Measurements from ENCODE around the gene ITPR1. TPM values are rescaled to one million over a fixed set of nuclear protein-coding genes. Genes with fewer than 3 reads are reported as not detected.

ITPR1 gene
- polyA plus RNA-seq, 1 of the 3 experiments (the other 2 are of a cell fraction), result 5.9 TPM

- TF ChIP-seq RFX5 (IDR thresholded peaks at IDR 0.05; ENCODE audit: low read length) (no peak), GABPA (IDR thresholded peaks at IDR 0.05; ENCODE audit: low read depth) (no peak), MEF2A (IDR thresholded peaks at IDR 0.05; ENCODE audit: borderline replicate concordance, low read depth) (no peak), ELF1 (IDR thresholded peaks at IDR 0.05) (no peak), EZH2phosphoT487 (IDR thresholded peaks at IDR 0.05; ENCODE audit: borderline replicate concordance, low read depth) (no peak), TEAD4 (IDR thresholded peaks at IDR 0.05; ENCODE audit: borderline replicate concordance, insufficient read depth) (no peak), EP300 (IDR thresholded peaks at IDR 0.05; ENCODE audit: borderline replicate concordance in 1 of 2, low read depth in 1 of 2, low read length in 1 of 2) (no peak), FOSL2 (IDR thresholded peaks at IDR 0.05; ENCODE audit: borderline replicate concordance, low read depth) (no peak), RAD21 (IDR thresholded peaks at IDR 0.05; ENCODE audit: low read length) (no peak), NFIC (IDR thresholded peaks at IDR 0.05; ENCODE audit: borderline replicate concordance) (no peak), YY1 (IDR thresholded peaks at IDR 0.05; ENCODE audit: low read depth) (no peak), RXRA (IDR thresholded peaks at IDR 0.05; ENCODE audit: borderline replicate concordance, low read depth) (no peak), RCOR1 (IDR thresholded peaks at IDR 0.05; ENCODE audit: low read length) (no peak), ZBTB33 (IDR thresholded peaks at IDR 0.05; ENCODE audit: borderline replicate concordance, low read depth) (no peak), NRF1 (IDR thresholded peaks at IDR 0.05; ENCODE audit: low read depth, low read length) (no peak)
- Histone ChIP-seq H3K79me2 (ENCODE audit: insufficient read depth) (no peaks in the 10 kb centered on the region), H3K9ac (no peak overlapping the region), H3K4me3 (ENCODE audit: low read depth in 2 of 2, low read length in 1 of 2) (no peak overlapping the region), H3K27me3 (ENCODE audit: insufficient read depth) (no peaks in the 10 kb centered on the region), H3K4me1 (ENCODE audit: control insufficient read depth in 1 of 2, insufficient read depth in 2 of 2, low read depth in 1 of 2, low read length in 1 of 2) (peaks cover 5 to 22% of the 10 kb centered on the region in 2 experiments; a peak in 3 of 4 replicates), H3K36me3 (replicated peaks in 1 of 2; ENCODE audit: control insufficient read depth in 1 of 2, insufficient read depth in 2 of 2, low read length in 1 of 2) (no peaks in the 10 kb centered on the region), H4K20me1 (ENCODE audit: insufficient read depth) (no peaks in the 10 kb centered on the region), H3K27ac (ENCODE audit: low read depth in 2 of 2, low read length in 1 of 2) (no peak overlapping the region), H3K4me2 (0 out of 2 replicates have a peak overlapping the region, but pooled peaks have one; percentile 21), H3K9me2 (no peaks in the 10 kb centered on the region), H3K9me3 (no peaks in the 10 kb centered on the region), H2AFZ (ENCODE audit: low read depth) (no peak overlapping the region), H3F3A (replicated peaks; ENCODE audit: insufficient read depth) (no peaks in the 10 kb centered on the region)
- ChIA-PET POLR2A (no interaction called here), CTCF (interaction anchor here (0.7 to 1.4 kb wide), 3 partner anchors 9 to 194 kb away, joined by 3 to 4 read pairs (median 3); no protein-coding TSS in a partner anchor)
- DNase-seq, result no peak
Measured at GRCh38 chr3:4587838-4588105, 94.6 kb downstream of the ITPR1 start.

DNA sequence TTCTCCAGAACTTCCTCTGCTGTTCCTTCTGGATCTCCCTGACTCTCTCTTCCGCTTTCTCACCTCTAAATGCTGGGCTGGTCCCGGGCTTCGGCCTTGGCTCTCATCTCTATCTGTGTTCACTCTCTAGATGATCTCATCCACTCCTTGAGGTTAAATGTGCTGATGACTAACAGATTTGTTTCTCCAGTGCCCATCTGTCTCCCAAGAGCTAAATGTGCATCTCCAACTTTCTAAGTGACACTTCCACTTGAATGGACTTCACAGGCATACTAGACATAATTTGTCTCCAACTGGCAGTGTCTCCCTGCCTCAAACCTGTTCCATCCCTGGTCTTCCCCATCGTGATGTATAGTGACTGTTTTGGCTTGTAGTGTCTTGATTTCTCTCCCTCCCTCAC lies 95.3 kb downstream of the ITPR1 start:
- Histone ChIP-seq H3K79me2 (ENCODE audit: insufficient read depth) (no peaks in the 10 kb centered on the region), H3K4me3 (ENCODE audit: low read depth in 2 of 2, low read length in 1 of 2) (no peak overlapping the region), H4K20me1 (ENCODE audit: insufficient read depth) (no peaks in the 10 kb centered on the region), H3F3A (replicated peaks; ENCODE audit: insufficient read depth) (no peaks in the 10 kb centered on the region), H3K36me3 (replicated peaks in 1 of 2; ENCODE audit: control insufficient read depth in 1 of 2, insufficient read depth in 2 of 2, low read length in 1 of 2) (no peaks in the 10 kb centered on the region), H3K27ac (ENCODE audit: low read depth in 2 of 2, low read length in 1 of 2) (no peak overlapping the region), H3K9me3 (no peaks in the 10 kb centered on the region), H2AFZ (ENCODE audit: low read depth) (no peak overlapping the region), H3K27me3 (ENCODE audit: insufficient read depth) (no peaks in the 10 kb centered on the region), H3K4me2 (0 out of 2 replicates have a peak overlapping the region, but pooled peaks have one; percentile 21), H3K9me2 (no peaks in the 10 kb centered on the region), H3K9ac (no peak overlapping the region), H3K4me1 (ENCODE audit: control insufficient read depth in 1 of 2, insufficient read depth in 2 of 2, low read depth in 1 of 2, low read length in 1 of 2) (peaks cover 5 to 22% of the 10 kb centered on the region in 2 experiments; a peak in 3 of 4 replicates)
- no peak for TF ChIP-seq EZH2phosphoT487 (IDR thresholded peaks at IDR 0.05; ENCODE audit: borderline replicate concordance, low read depth)
- TF ChIP-seq FOSL2 (IDR thresholded peaks at IDR 0.05; ENCODE audit: borderline replicate concordance, low read depth), result peak; percentile 56; the same call in 1 of the 2 replicates
- TF ChIP-seq RXRA (IDR thresholded peaks at IDR 0.05; ENCODE audit: borderline replicate concordance, low read depth), result 0 out of 2 replicates have a peak, but pooled peaks have one; percentile 15
- peak; percentile 67 for TF ChIP-seq TCF12 (IDR thresholded peaks at IDR 0.05)
- peak; percentile 43 for TF ChIP-seq JUND (IDR thresholded peaks at IDR 0.05)
- TF ChIP-seq EP300 (IDR thresholded peaks at IDR 0.05; ENCODE audit: borderline replicate concordance in 1 of 2, low read depth in 1 of 2, low read length in 1 of 2), result no peak
- TF ChIP-seq, protein P1, sequence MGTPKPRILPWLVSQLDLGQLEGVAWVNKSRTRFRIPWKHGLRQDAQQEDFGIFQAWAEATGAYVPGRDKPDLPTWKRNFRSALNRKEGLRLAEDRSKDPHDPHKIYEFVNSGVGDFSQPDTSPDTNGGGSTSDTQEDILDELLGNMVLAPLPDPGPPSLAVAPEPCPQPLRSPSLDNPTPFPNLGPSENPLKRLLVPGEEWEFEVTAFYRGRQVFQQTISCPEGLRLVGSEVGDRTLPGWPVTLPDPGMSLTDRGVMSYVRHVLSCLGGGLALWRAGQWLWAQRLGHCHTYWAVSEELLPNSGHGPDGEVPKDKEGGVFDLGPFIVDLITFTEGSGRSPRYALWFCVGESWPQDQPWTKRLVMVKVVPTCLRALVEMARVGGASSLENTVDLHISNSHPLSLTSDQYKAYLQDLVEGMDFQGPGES (IDR thresholded peaks at IDR 0.05; ENCODE audit: low read depth, low read length), result no peak
- TF ChIP-seq, protein P2, sequence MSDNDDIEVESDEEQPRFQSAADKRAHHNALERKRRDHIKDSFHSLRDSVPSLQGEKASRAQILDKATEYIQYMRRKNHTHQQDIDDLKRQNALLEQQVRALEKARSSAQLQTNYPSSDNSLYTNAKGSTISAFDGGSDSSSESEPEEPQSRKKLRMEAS (IDR thresholded peaks at IDR 0.05; ENCODE audit: low read depth), result no peak
- no peak for TF ChIP-seq GABPA (IDR thresholded peaks at IDR 0.05; ENCODE audit: low read depth)
- 57% methylated on average over 4 of the region's 4 CpGs for WGBS (ENCODE audit: low lambda C conversion rate)
- POLR2A ChIA-PET, result no interaction called here
- CTCF ChIA-PET, result interaction anchor here (1.3 to 1.4 kb wide), 2 partner anchors 8 to 12 kb away, joined by 3 read pairs; no protein-coding TSS in a partner anchor
- DNase-seq, result no peak

Measured in SK-N-SH (cell line).